DOHH2 (cell line): ENCODE measurements around the gene KNSTRN.

Experiments
- H3F3A ChIP-seq: fragments of 200-600 bp; sonication (generic), shearing (Covaris generic); 2 replicates; pipeline ENCODE4 v1.6.0; 2016; ENCODE audit warnings: antibody characterized with exemption, mild to moderate bottlenecking; ENCODE audit not compliant: control insufficient read depth, insufficient read depth
- H3K27ac ChIP-seq: fragments of 200-600 bp; sonication (generic); 2 replicates; pipeline ENCODE4 v1.5.1; 2014; ENCODE audit warnings: low read depth, mild to moderate bottlenecking, low read length, moderate library complexity
- H3K27me3 ChIP-seq: fragments of 200-600 bp; sonication (generic); 2 replicates; pipeline ENCODE4 v1.6.1; 2014; ENCODE audit warnings: mild to moderate bottlenecking, low read length, mixed read lengths; ENCODE audit not compliant: control insufficient read depth
- H3K36me3 ChIP-seq: fragments of 200-600 bp; sonication (generic); 2 replicates; pipeline ENCODE4 v1.6.1; 2014; ENCODE audit warnings: mild to moderate bottlenecking, low read length, moderate library complexity, mixed read lengths; ENCODE audit not compliant: control insufficient read depth
- H3K4me1 ChIP-seq: fragments of 200-600 bp; sonication (generic); 2 replicates; pipeline ENCODE4 v1.6.1; 2014; ENCODE audit warnings: mild to moderate bottlenecking, low read length, mixed read lengths; ENCODE audit not compliant: control insufficient read depth
- H3K4me2 ChIP-seq: fragments of 200-600 bp; sonication (generic); 2 replicates; pipeline ENCODE4 v1.6.0; 2014; ENCODE audit warnings: mild to moderate bottlenecking, low read length, moderate library complexity
- H3K4me3 ChIP-seq: fragments of 200-600 bp; sonication (generic); 2 replicates; pipeline ENCODE4 v1.5.1; 2014; ENCODE audit warnings: mild to moderate bottlenecking, low read length, mixed read lengths
- H3K79me2 ChIP-seq: fragments of 200-600 bp; sonication (generic); 2 replicates; pipeline ENCODE4 v1.6.1; 2014; ENCODE audit warnings: mild to moderate bottlenecking, low read length, mixed read lengths; ENCODE audit not compliant: control insufficient read depth
- H3K9me2 ChIP-seq: fragments of 200-600 bp; sonication (generic); replicated peaks from 2 replicates; pipeline ENCODE4 v1.6.1; 2014; ENCODE audit warnings: mild to moderate bottlenecking, low read length, mixed read lengths; ENCODE audit not compliant: control insufficient read depth
- H3K9me3 ChIP-seq: fragments of 200-600 bp; sonication (generic); 2 replicates; pipeline ENCODE4 v1.6.1; 2014; ENCODE audit warnings: antibody characterized with exemption, low read length, mixed read lengths; ENCODE audit not compliant: control insufficient read depth, insufficient read depth
- H4K20me1 ChIP-seq: fragments of 200-600 bp; sonication (generic); 2 replicates; pipeline ENCODE4 v1.6.0; 2014; ENCODE audit warnings: low read depth, mild to moderate bottlenecking, antibody characterized with exemption, low read length, moderate library complexity; ENCODE audit not compliant: control insufficient read depth, insufficient read depth
- CTCF ChIP-seq: fragments of 200-600 bp; sonication (generic); IDR thresholded peaks from one replicate; pipeline ENCODE4 v1.5.1; 2014; ENCODE audit warnings: antibody characterized with exemption, mild to moderate bottlenecking, low read depth, low read length; ENCODE audit not compliant: poor library complexity, severe bottlenecking
- EZH2phosphoT487 ChIP-seq: fragments of 200-600 bp; sonication (generic); IDR thresholded peaks from 2 replicates; pipeline ENCODE4 v1.6.1; 2017; ENCODE audit warnings: borderline replicate concordance, mild to moderate bottlenecking, antibody characterized with exemption, low read length, moderate library complexity, mixed read lengths

The KNSTRN gene

GRCh38 chr15:40369474-40369869 lies 13.0 kb upstream of the KNSTRN start:
- no peaks in the 10 kb centered on the region for H3K9me3 ChIP-seq
- no peaks in the 10 kb centered on the region for H3K9me2 ChIP-seq
- H3K36me3 ChIP-seq = no peaks in the 10 kb centered on the region
- H3K79me2 ChIP-seq = no peaks in the 10 kb centered on the region
- H3K4me1 ChIP-seq = peaks cover 16% of the 10 kb centered on the region
- H3K27ac ChIP-seq = no peak overlapping the region
- no peak overlapping the region for H3K4me2 ChIP-seq
- H3F3A ChIP-seq = no peaks in the 10 kb centered on the region
- no peak overlapping the region for H3K4me3 ChIP-seq
- H3K27me3 ChIP-seq = peaks cover 6% of the 10 kb centered on the region; the same call in 1 of the 2 replicates
- no peaks in the 10 kb centered on the region for H4K20me1 ChIP-seq
- TF ChIP-seq CTCF (no peak), EZH2phosphoT487 (no peak)

DNA sequence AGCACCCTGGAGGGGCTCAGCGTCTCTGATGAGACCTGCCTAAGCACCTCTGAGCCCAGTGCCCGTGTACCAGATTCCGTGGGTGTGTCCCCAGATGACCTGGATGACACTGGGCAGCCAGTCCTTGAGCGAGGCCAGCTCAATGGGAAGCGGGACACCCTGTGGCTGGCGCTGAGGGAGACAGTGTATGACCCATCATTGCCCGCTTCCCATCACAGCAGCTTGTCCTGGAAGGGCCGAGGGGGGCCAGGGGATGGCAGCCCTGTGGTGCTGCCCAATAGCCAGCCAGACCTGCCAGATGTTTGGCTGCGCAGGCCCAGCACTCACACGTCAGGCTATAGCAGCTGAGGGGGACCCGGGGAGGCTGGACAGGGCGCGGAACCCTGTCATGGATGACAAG lies 12.6 kb upstream of the KNSTRN start:
- H3K36me3 ChIP-seq = no peaks in the 10 kb centered on the region

GRCh38 chr15:40372981-40373380 lies 9.5 kb upstream of the KNSTRN start:
- Histone ChIP-seq H3K9me2 (no peaks in the 10 kb centered on the region), H3K27ac (no peak overlapping the region), H3K4me2 (no peak overlapping the region), H3K79me2 (no peaks in the 10 kb centered on the region), H3K4me1 (peaks cover 5% of the 10 kb centered on the region), H3K9me3 (no peaks in the 10 kb centered on the region), H3K4me3 (no peak overlapping the region), H3F3A (no peaks in the 10 kb centered on the region), H4K20me1 (no peaks in the 10 kb centered on the region), H3K36me3 (no peaks in the 10 kb centered on the region), H3K27me3 (peaks cover 6% of the 10 kb centered on the region; the same call in 1 of the 2 replicates)
- no peak for TF ChIP-seq EZH2phosphoT487
- TF ChIP-seq CTCF = no peak

More for the DNA sequence above, 12.6 kb upstream of the KNSTRN start:
- Histone ChIP-seq H3K4me2 (no peak overlapping the region), H3K27me3 (peaks cover 6% of the 10 kb centered on the region; the same call in 1 of the 2 replicates), H3K9me2 (no peaks in the 10 kb centered on the region), H3K4me3 (no peak overlapping the region), H3K9me3 (no peaks in the 10 kb centered on the region), H3K4me1 (peaks cover 16% of the 10 kb centered on the region), H3F3A (no peaks in the 10 kb centered on the region), H3K79me2 (no peaks in the 10 kb centered on the region), H4K20me1 (no peaks in the 10 kb centered on the region), H3K27ac (no peak overlapping the region)
- TF ChIP-seq CTCF (no peak), EZH2phosphoT487 (no peak)

GRCh38 chr15:40377606-40378005 lies 4.9 kb upstream of the KNSTRN start:
- H3K27ac ChIP-seq = no peak overlapping the region
- no peak for TF ChIP-seq EZH2phosphoT487
- no peak overlapping the region for H3K4me2 ChIP-seq
- H3K9me3 ChIP-seq = no peaks in the 10 kb centered on the region
- H3F3A ChIP-seq = no peaks in the 10 kb centered on the region
- no peaks in the 10 kb centered on the region for H3K79me2 ChIP-seq
- no peaks in the 10 kb centered on the region for H3K36me3 ChIP-seq
- no peaks in the 10 kb centered on the region for H3K27me3 ChIP-seq
- H3K4me3 ChIP-seq = no peak overlapping the region
- no peaks in the 10 kb centered on the region for H4K20me1 ChIP-seq
- peaks cover 3% of the 10 kb centered on the region; the same call in 1 of the 2 replicates for H3K4me1 ChIP-seq
- no peaks in the 10 kb centered on the region for H3K9me2 ChIP-seq
